B cell (primary cell): Measurements from ENCODE around the gene FPR1. TPM values are rescaled to one million over a fixed set of nuclear protein-coding genes. Genes with fewer than 3 reads are reported as not detected.

Experiments
- ATAC-seq: fragments of 200-7000 bp; cut with Tn5 transposase; one replicate; pipeline ENCODE4 v1.10.0; 2021; ENCODE audit warnings: low read depth, mild to moderate bottlenecking, moderate number of reproducible peaks, moderate library complexity
- CTCF ChIA-PET: fragments of 350-600 bp; sonication (Branson Sonifier 250); formaldehyde crosslinking; loops from one replicate; lab custom pipeline; 2021; ENCODE audit warnings: antibody characterized with exemption, inconsistent platforms; lab: Charles Lee
- POLR2A ChIA-PET: fragments of 350-600 bp; sonication (Branson Sonifier 250); formaldehyde crosslinking; loops from one replicate; lab custom pipeline; 2021; ENCODE audit warnings: antibody characterized with exemption; lab: Charles Lee
- DNase-seq: peaks from one replicate; pipeline ENCODE4 v3.0.0; 2013
- H2AFZ ChIP-seq: 2 replicates; pipeline ENCODE4 v1.6.1; 2012; ENCODE audit warnings: mild to moderate bottlenecking, low read depth, low read length; ENCODE audit not compliant: insufficient read depth, poor library complexity, severe bottlenecking
- H3K27ac ChIP-seq, 2 donors: 1 replicate in 1 of 2; 2 replicates in 1 of 2; pipeline ENCODE4 v1.5.1; 2012 to 2013; ENCODE audit warnings: low read length in 2 of 2, mild to moderate bottlenecking in 2 of 2, moderate library complexity in 1 of 2
- H3K27me3 ChIP-seq, 4 experiments: fragments of 200-600 bp in 1 of 4; sonication (generic) in 1 of 4; replicated peaks in 1 of 4; 1 replicate in 2 of 4; 2 replicates in 2 of 4; pipeline versions ENCODE4 v1.6.1 to v1.7.0; 2013 to 2016; ENCODE audit warnings: low read length in 3 of 4, mild to moderate bottlenecking in 2 of 4, mixed read lengths in 1 of 4, moderate library complexity in 1 of 4; ENCODE audit not compliant: insufficient read depth in 4 of 4, control insufficient read depth in 3 of 4; ENCODE audit errors: control extremely low read depth in 1 of 4
- H3K36me3 ChIP-seq, 2 experiments: replicated peaks in 1 of 2; 1 replicate in 1 of 2; 2 replicates in 1 of 2; pipeline versions ENCODE4 v1.6.1 to v1.7.1; 2013; ENCODE audit warnings: low read length in 1 of 2; ENCODE audit not compliant: insufficient read depth in 2 of 2, control insufficient read depth in 1 of 2; ENCODE audit errors: control extremely low read depth in 1 of 2, extremely low read depth in 1 of 2
- H3K4me1 ChIP-seq, 2 donors: fragments of 200-600 bp in 1 of 2; sonication (generic) in 1 of 2; 1 replicate in 1 of 2; 2 replicates in 1 of 2; pipeline versions ENCODE4 v1.5.1 to v1.6.1; 2013 to 2017; ENCODE audit warnings: low read length in 2 of 2; ENCODE audit not compliant: control insufficient read depth in 2 of 2, insufficient read depth in 2 of 2
- H3K4me2 ChIP-seq: replicated peaks from 2 replicates; pipeline ENCODE3; 2012; ENCODE audit warnings: mild to moderate bottlenecking, low read depth, low read length; ENCODE audit not compliant: poor library complexity, severe bottlenecking
- H3K4me3 ChIP-seq, 5 experiments: fragments of 200-600 bp in 1 of 5; sonication (generic) in 1 of 5; 1 replicate in 3 of 5; 2 replicates in 2 of 5; pipeline versions ENCODE4 v1.5.1 to v1.7.0; 2011 to 2016; ENCODE audit warnings: low read length in 4 of 5, mild to moderate bottlenecking in 4 of 5, low read depth in 2 of 5, control low read depth in 1 of 5, moderate library complexity in 1 of 5; ENCODE audit not compliant: insufficient read depth in 1 of 5; ENCODE audit errors: control extremely low read depth in 1 of 5, extremely low read depth in 1 of 5
- H3K79me2 ChIP-seq: fragments of 200-600 bp; sonication (generic); one replicate; pipeline ENCODE4 v1.6.0; 2016; ENCODE audit warnings: low read length; ENCODE audit not compliant: control insufficient read depth, insufficient read depth
- H3K9ac ChIP-seq: fragments of 200-600 bp; sonication (generic); 2 replicates; pipeline ENCODE4 v1.6.1; 2017; ENCODE audit warnings: mild to moderate bottlenecking, low read length, moderate library complexity
- H3K9me3 ChIP-seq, 3 donors: one replicate each; pipeline versions ENCODE4 v1.6.1 to v1.7.1; 2013; ENCODE audit warnings: low read length in 2 of 3; ENCODE audit not compliant: control insufficient read depth in 2 of 3, insufficient read depth in 1 of 3; ENCODE audit errors: control extremely low read depth in 1 of 3
- H4K20me1 ChIP-seq: 2 replicates; pipeline ENCODE4 v1.6.0; 2012; ENCODE audit warnings: mild to moderate bottlenecking, low read length; ENCODE audit not compliant: insufficient read depth, control insufficient read depth, poor library complexity, severe bottlenecking
- H3K27ac Mint-ChIP-seq: one replicate; pipeline ENCODE4 v1.8.0; 2021; ENCODE audit warnings: mixed read lengths
- H3K27me3 Mint-ChIP-seq: one replicate; pipeline ENCODE4 v1.8.0; 2021; ENCODE audit warnings: mixed read lengths
- H3K4me1 Mint-ChIP-seq: one replicate; pipeline ENCODE4 v1.8.0; 2021; ENCODE audit warnings: mixed read lengths
- H3K4me3 Mint-ChIP-seq: one replicate; pipeline ENCODE4 v1.8.0; 2021; ENCODE audit warnings: mixed read lengths
- H3K9me3 Mint-ChIP-seq: one replicate; pipeline ENCODE4 v1.8.0; 2022; ENCODE audit warnings: mixed read lengths; ENCODE audit not compliant: insufficient read depth
- CTCF ChIP-seq: fragments of 200-600 bp; IDR thresholded peaks from one replicate; pipeline ENCODE4 v1.8.0; 2022; ENCODE audit warnings: antibody characterized with exemption, mild to moderate bottlenecking
- EZH2 ChIP-seq: IDR thresholded peaks from 2 replicates; pipeline ENCODE4 v1.6.1; 2012; ENCODE audit warnings: borderline replicate concordance, low read depth, mild to moderate bottlenecking, moderate library complexity, low read length; ENCODE audit not compliant: insufficient read depth, poor library complexity, severe bottlenecking
- WGBS: methylation state at CpG from one replicate; pipeline ENCODE4 v1.1.5; 2013; ENCODE audit warnings: missing lambda C conversion rate; ENCODE audit not compliant: insufficient coverage; 5-methylcytosine and 5-hydroxymethylcytosine counted together
- intact Hi-C: fragments of 100-400 bp; cut with micrococcal nuclease; formaldehyde crosslinking; loops from one replicate; pipeline ENCODE4 v1.10.0; 2022
- polyA plus RNA-seq: library from polyadenylated mRNA; depleted of rRNA; stranded (reverse); fragments of >200 nt; gene quantifications from 2 replicates; pipeline ENCODE4 v1.2.3, GENCODE V29; 2012
- total RNA-seq, 2 donors: library from RNA; stranded (reverse); fragments of 120-200 nt in 1 of 2; gene quantifications; 1 replicate in 1 of 2; 2 replicates in 1 of 2; pipeline versions ENCODE4 v1.2.3 to v1.2.4, GENCODE V29; 2013 to 2022

Gene FPR1
- total and polyA plus RNA-seq, 2 donors (not counting 1 experiment from before 2014, with no cell fraction given) = 0.17 to 1.1 TPM

- ATAC-seq = no peak
- ChIA-PET CTCF (no interaction called here), POLR2A (no interaction called here)
- peaks cover 3 to 8% (median 5%) of the 10 kb centered on the region in 3 donors for H3K9me3 ChIP-seq
- H3K27me3 ChIP-seq = no peaks in the 10 kb centered on the region
- no peaks in the 10 kb centered on the region for H3K4me1 ChIP-seq
- 84% methylated on average over 3 of the region's 6 CpGs for WGBS
- intact Hi-C loops = no loop called here
- H4K20me1 ChIP-seq = no peaks in the 10 kb centered on the region
- no peaks in the 10 kb centered on the region for H3K79me2 ChIP-seq
- Mint-ChIP-seq H3K27ac (no peak overlapping the region), H3K4me1 (peaks cover 3% of the 10 kb centered on the region), H3K9me3 (no peaks in the 10 kb centered on the region), H3K4me3 (no peak overlapping the region), H3K27me3 (peaks cover 4% of the 10 kb centered on the region)
- H3K27ac ChIP-seq = no peak overlapping the region
- no peaks in the 10 kb centered on the region for H3K36me3 ChIP-seq
- DNase-seq = no peak
- no peak for TF ChIP-seq EZH2
- TF ChIP-seq CTCF = no peak
- H3K4me3 ChIP-seq = no peak overlapping the region
- H3K4me2 ChIP-seq = no peak overlapping the region
- no peak overlapping the region for H2AFZ ChIP-seq
- no peak overlapping the region for H3K9ac ChIP-seq
Measured at GRCh38 chr19:51786646-51787494, 35.2 kb upstream of the FPR1 start.

GRCh38 chr19:51784922-51785690, 33.4 kb upstream of the FPR1 start:
- TF ChIP-seq CTCF = no peak
- no peak for TF ChIP-seq EZH2
- intact Hi-C loops = no loop called here
- no peaks in the 10 kb centered on the region for H3K36me3 ChIP-seq
- ATAC-seq (peak; percentile 36), DNase-seq (peak; percentile 15)
- no peak overlapping the region for H3K9ac ChIP-seq
- peaks cover 0 to 4% (median 0%) of the 10 kb centered on the region in 4 experiments for H3K27me3 ChIP-seq
- no peaks in the 10 kb centered on the region for H3K79me2 ChIP-seq
- no peaks in the 10 kb centered on the region for H4K20me1 ChIP-seq
- H2AFZ ChIP-seq = no peak overlapping the region
- H3K4me1 ChIP-seq = no peaks in the 10 kb centered on the region
- H3K27ac ChIP-seq = no peak overlapping the region
- Mint-ChIP-seq H3K4me3 (no peak overlapping the region), H3K27me3 (peaks cover 5% of the 10 kb centered on the region), H3K27ac (no peak overlapping the region), H3K4me1 (peaks cover 3% of the 10 kb centered on the region), H3K9me3 (no peaks in the 10 kb centered on the region)
- CTCF ChIA-PET = no interaction called here
- no peak overlapping the region for H3K4me2 ChIP-seq
- H3K9me3 ChIP-seq = peaks cover 3 to 8% (median 5%) of the 10 kb centered on the region in 3 donors
- H3K4me3 ChIP-seq = no peak overlapping the region
- POLR2A ChIA-PET = no interaction called here
- 73% methylated on average over 5 of the region's 6 CpGs for WGBS
